OCI-LY1 (cell line): Measurements from ENCODE around the gene MBD6.

ENCODE experiments used
- CTCF ChIP-seq: fragments of 200-600 bp; sonication (generic), shearing (Covaris generic); IDR thresholded peaks from 2 replicates; pipeline ENCODE4 v1.5.1; 2017; ENCODE audit warnings: mild to moderate bottlenecking, antibody characterized with exemption, low read length, moderate library complexity, mixed read lengths
- EZH2 ChIP-seq: fragments of 200-600 bp; sonication (generic), shearing (Covaris generic); IDR thresholded peaks from 2 replicates; pipeline ENCODE4 v1.8.0; 2017; ENCODE audit warnings: borderline replicate concordance, mixed run types, mild to moderate bottlenecking, antibody characterized with exemption, low read length, moderate library complexity, mixed read lengths

- no peak for TF ChIP-seq CTCF
- no peak for TF ChIP-seq EZH2
Measured at GRCh38 chr12:57558864-57559263, 36.2 kb downstream of the MBD6 start.
